H1 (cell line): Measurements from ENCODE around the gene CCSER2. TPM values are rescaled to one million over a fixed set of nuclear protein-coding genes. Genes with fewer than 3 reads are reported as not detected.

ENCODE experiments used
- CTCF ChIA-PET: fragments of 300-600 bp; sonication (Branson Sonifier 250); formaldehyde crosslinking; loops from one replicate; lab custom pipeline; 2021; ENCODE audit not compliant: partially characterized antibody; lab: Charles Lee
- POLR2A ChIA-PET: fragments of 300-600 bp; sonication (Branson Sonifier 250); formaldehyde crosslinking; loops from one replicate; lab custom pipeline; 2021; ENCODE audit warnings: inconsistent platforms; ENCODE audit not compliant: partially characterized antibody; lab: Charles Lee
- DNase-seq, 2 experiments: peaks; one replicate each; pipeline versions ENCODE4 v3.0.0 to v3.0.0-alpha.2; 2010 to 2022; ENCODE audit warnings: low spot score in 2 of 2, low read depth in 1 of 2, mixed read lengths in 1 of 2
- FAIRE-seq: peaks from 2 replicates; lab custom pipeline; 2011; peaks lifted over from hg19 to GRCh38; lab: Jason Lieb, UNC
- H2AFZ ChIP-seq: 2 replicates; pipeline ENCODE4 v1.8.1; 2012; ENCODE audit warnings: low read length, inconsistent platforms
- H2AK5ac ChIP-seq: 2 replicates; pipeline ENCODE4 v1.6.1; 2013; ENCODE audit warnings: low read depth, low read length
- H2BK120ac ChIP-seq: replicated peaks from 2 replicates; pipeline ENCODE3; 2013; ENCODE audit warnings: low read depth, low read length, inconsistent platforms
- H2BK12ac ChIP-seq: 2 replicates; pipeline ENCODE4 v1.6.1; 2013; ENCODE audit warnings: low read depth, low read length
- H2BK15ac ChIP-seq: 2 replicates; pipeline ENCODE4 v1.6.1; 2013; ENCODE audit warnings: low read length
- H2BK20ac ChIP-seq: 2 replicates; pipeline ENCODE4 v1.6.1; 2013; ENCODE audit warnings: low read length
- H2BK5ac ChIP-seq: 2 replicates; pipeline ENCODE4 v1.6.1; 2013; ENCODE audit warnings: low read depth, low read length
- H3K14ac ChIP-seq: 2 replicates; pipeline ENCODE4 v1.6.1; 2013; ENCODE audit warnings: inconsistent platforms; ENCODE audit not compliant: insufficient read length
- H3K18ac ChIP-seq: 2 replicates; pipeline ENCODE4 v1.6.1; 2013; ENCODE audit warnings: low read length; ENCODE audit errors: extremely low read depth
- H3K23ac ChIP-seq: 2 replicates; pipeline ENCODE4 v1.6.1; 2013; ENCODE audit warnings: inconsistent platforms; ENCODE audit not compliant: insufficient read length
- H3K23me2 ChIP-seq: 2 replicates; pipeline ENCODE4 v1.6.1; 2013; ENCODE audit warnings: low read depth, low read length
- H3K27ac ChIP-seq: 2 replicates; pipeline ENCODE4 v1.6.1; 2011; ENCODE audit warnings: low read depth, low read length, inconsistent platforms
- H3K27me3 ChIP-seq, 4 experiments: replicated peaks in 1 of 4; 1 replicate in 1 of 4; 2 replicates in 3 of 4; pipeline versions ENCODE4 v1.6.1 to v1.8.1; 2011 to 2013; ENCODE audit warnings: low read length in 3 of 4, mild to moderate bottlenecking in 3 of 4, inconsistent platforms in 2 of 4, mixed read lengths in 2 of 4, moderate library complexity in 1 of 4; ENCODE audit not compliant: control insufficient read depth in 3 of 4, insufficient read depth in 3 of 4; ENCODE audit errors: extremely low read depth in 1 of 4
- H3K36me3 ChIP-seq, 4 experiments: 2 replicates each; pipeline versions ENCODE4 v1.6.1 to v1.8.1; 2011 to 2013; ENCODE audit warnings: mild to moderate bottlenecking in 4 of 4, low read length in 3 of 4, moderate library complexity in 2 of 4, control low read depth in 1 of 4, inconsistent platforms in 1 of 4; ENCODE audit not compliant: insufficient read depth in 4 of 4, control insufficient read depth in 2 of 4
- H3K4ac ChIP-seq: replicated peaks from 2 replicates; pipeline ENCODE3; 2013; ENCODE audit warnings: low read length, low read depth, mixed read lengths, inconsistent platforms; ENCODE audit not compliant: insufficient read length
- H3K4me1 ChIP-seq, 4 experiments: replicated peaks in 1 of 4; 1 replicate in 1 of 4; 2 replicates in 3 of 4; pipeline versions ENCODE4 v1.6.1 to v1.8.1; 2011 to 2013; ENCODE audit warnings: low read length in 3 of 4, inconsistent platforms in 2 of 4, mixed read lengths in 1 of 4; ENCODE audit not compliant: insufficient read depth in 4 of 4, control insufficient read depth in 3 of 4
- H3K4me2 ChIP-seq, 2 experiments: 2 replicates each; pipeline versions ENCODE4 v1.6.1 to v1.8.1; 2011 to 2013; ENCODE audit warnings: low read depth in 2 of 2, low read length in 2 of 2, control low read depth in 1 of 2, inconsistent platforms in 1 of 2, mild to moderate bottlenecking in 1 of 2; ENCODE audit not compliant: insufficient read depth in 1 of 2
- H3K4me3 ChIP-seq, 4 experiments: fragments of 200-600, 300-600 bp in 1 of 4; sonication (generic), shearing (Covaris generic), sonication (Bioruptor Twin) in 1 of 4; 2 replicates each; pipeline versions ENCODE4 v1.5.1 to v1.8.1; 2011 to 2016; ENCODE audit warnings: low read length in 4 of 4, low read depth in 3 of 4, control low read depth in 2 of 4, inconsistent platforms in 2 of 4, mild to moderate bottlenecking in 2 of 4, mixed read lengths in 1 of 4, moderate library complexity in 1 of 4; ENCODE audit not compliant: insufficient read depth in 2 of 4; ENCODE audit errors: extremely low read depth in 1 of 4
- H3K56ac ChIP-seq: replicated peaks from 2 replicates; pipeline ENCODE3; 2013; ENCODE audit warnings: low read depth, mild to moderate bottlenecking, mixed read lengths, low read length, inconsistent platforms; ENCODE audit not compliant: insufficient read length
- H3K79me1 ChIP-seq: 2 replicates; pipeline ENCODE4 v1.6.1; 2013; ENCODE audit warnings: low read depth, low read length, control low read depth
- H3K79me2 ChIP-seq, 2 experiments: 2 replicates each; pipeline versions ENCODE4 v1.6.1 to v1.8.1; 2012 to 2013; ENCODE audit warnings: low read length in 2 of 2, mild to moderate bottlenecking in 2 of 2, inconsistent platforms in 1 of 2; ENCODE audit not compliant: insufficient read depth in 2 of 2, control insufficient read depth in 1 of 2
- H3K9ac ChIP-seq, 4 experiments: replicated peaks in 1 of 4; 1 replicate in 1 of 4; 2 replicates in 3 of 4; pipeline versions ENCODE4 v1.6.1 to v1.8.1; 2011 to 2013; ENCODE audit warnings: low read depth in 3 of 4, low read length in 3 of 4, control low read depth in 2 of 4, mild to moderate bottlenecking in 2 of 4, moderate library complexity in 2 of 4, inconsistent platforms in 1 of 4; ENCODE audit errors: extremely low read depth in 1 of 4
- H3K9me3 ChIP-seq, 2 experiments: 2 replicates each; pipeline versions ENCODE4 v1.6.1 to v1.8.1; 2012 to 2013; ENCODE audit warnings: mild to moderate bottlenecking in 2 of 2, moderate library complexity in 2 of 2, control low read depth in 1 of 2, inconsistent platforms in 1 of 2, low read depth in 1 of 2, low read length in 1 of 2, mixed read lengths in 1 of 2; ENCODE audit not compliant: insufficient read depth in 2 of 2
- H4K20me1 ChIP-seq, 2 experiments: replicated peaks in 1 of 2; 2 replicates each; pipeline versions ENCODE3 to v1.8.1; 2011 to 2013; ENCODE audit warnings: inconsistent platforms in 2 of 2, low read length in 2 of 2, mild to moderate bottlenecking in 1 of 2; ENCODE audit not compliant: insufficient read depth in 2 of 2, control insufficient read depth in 1 of 2
- H4K5ac ChIP-seq: 2 replicates; pipeline ENCODE4 v1.6.1; 2013; ENCODE audit warnings: low read length, low read depth, mixed read lengths, inconsistent platforms; ENCODE audit not compliant: insufficient read length
- H4K8ac ChIP-seq: 2 replicates; pipeline ENCODE4 v1.8.0; 2013; ENCODE audit warnings: mild to moderate bottlenecking, moderate library complexity, low read length, inconsistent platforms; ENCODE audit not compliant: insufficient read depth; ENCODE audit errors: extremely low read depth
- H4K91ac ChIP-seq: replicated peaks from 2 replicates; pipeline ENCODE3; 2013; ENCODE audit warnings: low read length, mixed read lengths, inconsistent platforms; ENCODE audit not compliant: insufficient read length
- ASH2L ChIP-seq: fragments of 200-600, 300-600 bp; sonication (generic); IDR thresholded peaks from one replicate; pipeline ENCODE4 v1.7.1; 2017; ENCODE audit warnings: low read length
- BRCA1 ChIP-seq: IDR thresholded peaks from 2 replicates; pipeline ENCODE4 v1.6.1; 2012; ENCODE audit warnings: low read depth, low read length, improper control_type of control experiment
- CBX5 ChIP-seq: fragments of 300-800, 300-1000 bp; sonication (generic); IDR thresholded peaks from 2 replicates; pipeline ENCODE4 v1.7.1; 2016; ENCODE audit warnings: antibody characterized with exemption, low read length, low read depth
- CTBP2 ChIP-seq: IDR thresholded peaks from 2 replicates; pipeline ENCODE4 v1.7.0; 2011; ENCODE audit warnings: borderline replicate concordance, mild to moderate bottlenecking, moderate library complexity, mixed read lengths, low read length; ENCODE audit not compliant: insufficient read depth, insufficient read length
- POLR2A ChIP-seq, 2 experiments: IDR thresholded peaks; 1 replicate in 1 of 2; 2 replicates in 1 of 2; pipeline ENCODE4 v1.6.1; 2011; ENCODE audit warnings: low read depth in 2 of 2, low read length in 2 of 2, mild to moderate bottlenecking in 2 of 2; ENCODE audit errors: control extremely low read depth in 1 of 2
- TEAD4 ChIP-seq: IDR thresholded peaks from 2 replicates; pipeline ENCODE4 v1.6.1; 2012; ENCODE audit warnings: low read depth, low read length, inconsistent platforms, mixed read lengths
- WGBS, 2 experiments: shearing (Covaris generic) in 1 of 2; methylation state at CpG; one replicate each; pipeline versions ENCODE4 v1.1.6 to v1.1.7; 2013 to 2015; ENCODE audit warnings: low lambda C conversion rate in 2 of 2, mixed read lengths in 2 of 2, inconsistent platforms in 1 of 2, low coverage in 1 of 2, missing lambda C conversion rate in 1 of 2; ENCODE audit not compliant: insufficient replicate concordance in 2 of 2, insufficient coverage in 1 of 2, insufficient read length in 1 of 2; ENCODE audit errors: extremely low coverage in 1 of 2, missing lambda C conversion rate in 1 of 2; 5-methylcytosine and 5-hydroxymethylcytosine counted together
- polyA plus RNA-seq, 7 experiments: library from polyadenylated mRNA; depleted of rRNA in 3 of 7; stranded (reverse) in 5 of 7; unstranded in 2 of 7; fragments of >200 nt in 5 of 7; fragments of 200-250 nt in 2 of 7; gene quantifications; 1 replicate in 5 of 7; 2 replicates in 1 of 7; 4 replicates in 1 of 7; pipeline versions ENCODE4 v1.2.1 to v1.2.3, GENCODE V29; 2011 to 2013; ENCODE audit warnings: missing spikeins in 2 of 7, mixed read lengths in 2 of 7
- total RNA-seq: library from RNA; stranded (reverse); fragmentation: NEBNext Ultra II Directional; extraction: Animal tissue kit (Norgen Biotek cat#: 25700); gene quantifications from 2 replicates; pipeline ENCODE4 v1.2.1, GENCODE V29; 2021

Gene CCSER2
- total and polyA plus RNA-seq, 2 of the 8 experiments (the other 6 are each of a cell fraction or from before 2014, with no cell fraction given), result 6.9 to 30.5 TPM

DNA sequence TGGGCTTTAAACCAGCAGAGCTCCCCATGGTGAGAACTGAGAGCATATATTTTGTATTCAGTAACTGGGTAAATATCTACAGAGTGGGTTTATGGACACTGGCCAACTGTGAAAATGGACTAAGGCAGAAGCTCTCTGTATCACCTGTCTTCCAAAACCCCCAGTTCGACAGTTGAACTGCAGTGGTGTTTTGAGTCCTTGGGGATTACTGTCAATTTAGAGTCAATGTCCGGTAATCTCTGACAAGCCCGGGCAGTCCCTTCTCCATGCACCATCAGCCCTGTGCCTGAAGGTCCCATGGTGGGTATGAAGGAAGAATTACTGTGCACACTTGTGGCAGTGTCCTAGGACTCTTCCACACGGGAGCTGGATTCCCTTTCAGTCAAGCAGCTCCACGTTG, 235.0 kb downstream of the CCSER2 start:
- Histone ChIP-seq H3K18ac (no peak overlapping the region), H2BK12ac (no peak overlapping the region), H2BK120ac (no peak overlapping the region), H4K8ac (no peak overlapping the region), H3K56ac (no peak overlapping the region), H3K23ac (no peak overlapping the region), H3K36me3 (peaks cover 0 to 3% (median 0%) of the 10 kb centered on the region in 4 experiments; a peak in 1 of 8 replicates), H2AK5ac (no peak overlapping the region), H3K79me2 (no peaks in the 10 kb centered on the region), H3K27me3 (no peaks in the 10 kb centered on the region), H4K5ac (no peak overlapping the region), H3K27ac (no peak overlapping the region), H2BK5ac (no peak overlapping the region), H3K4me3 (no peak overlapping the region), H3K4ac (no peak overlapping the region), H3K79me1 (no peaks in the 10 kb centered on the region), H3K9ac (no peak overlapping the region), H2BK20ac (no peak overlapping the region), H3K4me2 (no peak overlapping the region), H4K20me1 (no peaks in the 10 kb centered on the region), H3K4me1 (peaks cover 0 to 6% (median 5%) of the 10 kb centered on the region in 4 experiments; a peak in 3 of 7 replicates), H3K14ac (no peak overlapping the region), H2AFZ (no peak overlapping the region), H3K9me3 (no peaks in the 10 kb centered on the region), H3K23me2 (no peaks in the 10 kb centered on the region), H4K91ac (no peak overlapping the region), H2BK15ac (no peak overlapping the region)
- DNase-seq, result no peak
- WGBS, 2 experiments, result 81% methylated on average over 5 of the region's 5 CpGs; no CpG with 5 or more reads in 1 of the 2 experiments
- CTCF ChIA-PET, result interaction anchor here (0.6 to 4.2 kb wide), 8 partner anchors 11 to 914 kb away, joined by 3 to 18 read pairs (median 3); no protein-coding TSS in a partner anchor
- POLR2A ChIA-PET, result no interaction called here
- FAIRE-seq, result no peak
- no peak for TF ChIP-seq TEAD4
- TF ChIP-seq CTBP2, result no peak
- no peak for TF ChIP-seq BRCA1
- TF ChIP-seq CBX5, result no peak
- TF ChIP-seq ASH2L, result no peak
- TF ChIP-seq POLR2A (IDR thresholded peaks at IDR 0.05; ENCODE audit: control extremely low read depth in 1 of 2, low read depth in 2 of 2, low read length in 2 of 2), result no peak
